Activated CD4-positive, alpha-beta T cell treated with anti-CD3 and anti-CD28 coated beads, Interleukin-2, amount 10 ng/mL, durations not matched to agents 7 days and 5 days (primary cell): Measurements from ENCODE around the gene SLC44A1. TPM values are rescaled to one million over a fixed set of nuclear protein-coding genes. Genes with fewer than 3 reads are reported as not detected.

Source experiments
- CTCF ChIA-PET: fragments of 350-600 bp; sonication (Branson Sonifier 250); formaldehyde crosslinking; loops from one replicate; lab custom pipeline; 2021; ENCODE audit warnings: antibody characterized with exemption; lab: Charles Lee
- POLR2A ChIA-PET: fragments of 350-600 bp; sonication (Branson Sonifier 250); formaldehyde crosslinking; loops from one replicate; lab custom pipeline; 2021; ENCODE audit warnings: antibody characterized with exemption; lab: Charles Lee
- DNase-seq: peaks from one replicate; pipeline ENCODE4 v3.0.0-alpha.2; 2020
- H3K27ac Mint-ChIP-seq: one replicate; pipeline ENCODE4 v1.8.0; 2021; ENCODE audit warnings: mild to moderate bottlenecking, moderate library complexity, mixed read lengths
- H3K27me3 Mint-ChIP-seq: one replicate; pipeline ENCODE4 v1.8.0; 2021; ENCODE audit warnings: mixed read lengths
- H3K36me3 Mint-ChIP-seq: one replicate; pipeline ENCODE4 v1.8.0; 2021; ENCODE audit warnings: low read depth, mixed read lengths
- H3K4me1 Mint-ChIP-seq: one replicate; pipeline ENCODE4 v1.8.0; 2021; ENCODE audit warnings: mixed read lengths
- H3K4me3 Mint-ChIP-seq: one replicate; pipeline ENCODE4 v1.8.0; 2021; ENCODE audit warnings: mild to moderate bottlenecking, moderate library complexity, mixed read lengths
- H3K9me3 Mint-ChIP-seq: one replicate; pipeline ENCODE4 v1.8.0; 2021; ENCODE audit warnings: mixed read lengths
- total RNA-seq, 2 experiments: library from RNA; stranded (reverse); gene quantifications; one replicate each; pipeline ENCODE4 v1.2.3, GENCODE V29; 2021

The SLC44A1 gene
- total RNA-seq, 2 experiments from 2014 or later: 19.6 to 21.8 TPM

DNA sequence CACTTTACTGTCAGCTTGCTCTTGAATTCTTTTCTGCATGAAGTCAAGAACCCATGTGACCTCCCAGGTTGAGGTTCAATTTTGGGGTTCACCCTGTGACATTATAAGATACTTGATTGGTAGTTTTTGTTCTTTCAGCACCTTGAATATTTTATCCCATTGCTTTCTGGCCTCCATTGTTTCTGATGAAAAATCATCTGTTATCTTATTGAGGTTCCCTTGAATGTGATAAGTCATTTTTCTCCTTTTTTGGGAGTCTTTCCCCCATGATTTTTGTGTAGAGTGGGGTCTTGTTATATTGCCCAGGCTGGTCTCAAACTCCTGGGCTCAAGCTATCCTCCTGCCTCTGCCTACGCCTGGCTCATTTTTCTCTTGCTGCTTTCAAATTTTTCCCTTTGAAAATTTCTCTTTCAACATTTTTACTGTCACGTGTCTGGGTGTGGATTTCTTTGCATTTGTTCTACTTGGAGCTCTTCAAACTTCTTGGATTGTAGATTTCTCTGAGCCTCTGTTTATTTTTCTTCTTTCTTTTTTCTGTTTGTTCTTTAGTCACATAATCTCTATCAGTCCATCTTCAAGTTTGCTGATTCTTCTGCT lies 20.8 kb upstream of the SLC44A1 start:
- CTCF ChIA-PET: no interaction called here
- Mint-ChIP-seq H3K4me1 (no peaks in the 10 kb centered on the region), H3K4me3 (no peak overlapping the region), H3K9me3 (peaks cover 22% of the 10 kb centered on the region), H3K36me3 (peaks cover 2% of the 10 kb centered on the region), H3K27me3 (peaks cover 9% of the 10 kb centered on the region), H3K27ac (no peak overlapping the region)
- no peak for DNase-seq
- POLR2A ChIA-PET: no interaction called here

GRCh38 chr9:105226055-105226454 lies 18.4 kb upstream of the SLC44A1 start:
- peaks cover 2% of the 10 kb centered on the region for H3K36me3 Mint-ChIP-seq
- no peak for DNase-seq
- H3K27me3 Mint-ChIP-seq: peaks cover 10% of the 10 kb centered on the region
- CTCF ChIA-PET: interaction anchor here (0.6 kb wide), 1 partner anchor 18 kb away, joined by 3 read pairs; the partner anchor contains the start of gene SLC44A1
- POLR2A ChIA-PET: no interaction called here
- no peaks in the 10 kb centered on the region for H3K4me1 Mint-ChIP-seq
- H3K27ac Mint-ChIP-seq: no peak overlapping the region
- peaks cover 22% of the 10 kb centered on the region for H3K9me3 Mint-ChIP-seq
- H3K4me3 Mint-ChIP-seq: no peak overlapping the region

DNA sequence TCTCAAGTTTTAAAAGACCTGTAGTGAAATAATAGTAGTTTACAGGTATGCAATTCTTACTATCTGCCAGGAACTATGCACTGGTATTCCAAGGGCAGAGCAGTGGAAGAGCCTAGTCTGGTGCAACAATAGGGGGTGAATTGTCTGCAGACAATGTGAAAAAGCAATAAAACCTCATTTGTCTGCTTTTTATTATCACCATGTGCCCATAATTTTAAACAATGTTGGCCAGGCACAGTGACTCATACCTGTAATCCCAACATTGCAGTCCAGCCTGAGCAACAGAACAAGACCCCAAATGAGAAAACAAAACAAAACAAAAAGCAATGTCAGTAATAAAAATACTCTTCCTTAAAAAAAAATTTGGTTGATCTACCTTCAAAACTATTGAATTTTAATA lies 12.2 kb upstream of the SLC44A1 start:
- ChIA-PET CTCF (no interaction called here), POLR2A (no interaction called here)
- Mint-ChIP-seq H3K4me1 (no peaks in the 10 kb centered on the region), H3K4me3 (no peak overlapping the region), H3K36me3 (no peaks in the 10 kb centered on the region), H3K27me3 (peaks cover 6% of the 10 kb centered on the region), H3K9me3 (no peaks in the 10 kb centered on the region), H3K27ac (no peak overlapping the region)
- no peak for DNase-seq

GRCh38 chr9:105233873-105234272 lies 10.6 kb upstream of the SLC44A1 start:
- ChIA-PET CTCF (no interaction called here), POLR2A (no interaction called here)
- Mint-ChIP-seq H3K27me3 (peaks cover 5% of the 10 kb centered on the region), H3K36me3 (no peaks in the 10 kb centered on the region), H3K27ac (no peak overlapping the region), H3K4me1 (no peaks in the 10 kb centered on the region), H3K9me3 (no peaks in the 10 kb centered on the region), H3K4me3 (no peak overlapping the region)
- no peak for DNase-seq

DNA sequence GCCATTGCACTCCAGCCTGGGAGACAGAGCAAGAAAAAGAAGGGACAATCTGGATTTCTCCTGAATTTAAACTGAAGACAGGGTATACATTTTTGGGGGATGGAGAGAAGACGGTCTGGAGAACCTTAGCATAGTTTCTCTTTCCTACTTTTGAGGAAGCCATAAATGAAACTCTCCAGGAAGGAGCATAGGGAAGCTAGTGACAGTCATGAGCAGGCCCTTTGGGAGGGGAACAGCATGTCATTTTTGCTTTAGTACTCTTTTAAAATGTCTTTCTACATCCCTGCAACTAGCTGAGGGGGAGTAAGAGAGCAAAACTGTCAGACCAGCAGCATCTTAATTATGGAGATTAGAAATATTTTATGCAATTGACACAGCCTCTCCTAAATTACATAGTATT lies 8.2 kb upstream of the SLC44A1 start:
- H3K27me3 Mint-ChIP-seq: peaks cover 23% of the 10 kb centered on the region
- H3K4me1 Mint-ChIP-seq: no peaks in the 10 kb centered on the region
- H3K9me3 Mint-ChIP-seq: no peaks in the 10 kb centered on the region
- POLR2A ChIA-PET: no interaction called here
- DNase-seq: no peak
- H3K27ac Mint-ChIP-seq: no peak overlapping the region
- no peaks in the 10 kb centered on the region for H3K36me3 Mint-ChIP-seq
- no peak overlapping the region for H3K4me3 Mint-ChIP-seq
- CTCF ChIA-PET: no interaction called here

GRCh38 chr9:105237246-105237645 lies 7.2 kb upstream of the SLC44A1 start:
- Mint-ChIP-seq H3K27me3 (peaks cover 32% of the 10 kb centered on the region), H3K9me3 (no peaks in the 10 kb centered on the region), H3K4me1 (no peaks in the 10 kb centered on the region), H3K27ac (no peak overlapping the region), H3K4me3 (no peak overlapping the region), H3K36me3 (no peaks in the 10 kb centered on the region)
- no peak for DNase-seq
- ChIA-PET CTCF (no interaction called here), POLR2A (no interaction called here)

GRCh38 chr9:105238302-105238701 lies 6.1 kb upstream of the SLC44A1 start:
- POLR2A ChIA-PET: no interaction called here
- CTCF ChIA-PET: interaction anchor here (0.7 kb wide), 1 partner anchor 1806 kb away, joined by 4 read pairs; no protein-coding TSS in a partner anchor
- Mint-ChIP-seq H3K4me3 (no peak overlapping the region), H3K27ac (no peak overlapping the region), H3K27me3 (peaks cover 42% of the 10 kb centered on the region), H3K4me1 (peaks cover 7% of the 10 kb centered on the region), H3K36me3 (no peaks in the 10 kb centered on the region), H3K9me3 (no peaks in the 10 kb centered on the region)
- no peak for DNase-seq

DNA sequence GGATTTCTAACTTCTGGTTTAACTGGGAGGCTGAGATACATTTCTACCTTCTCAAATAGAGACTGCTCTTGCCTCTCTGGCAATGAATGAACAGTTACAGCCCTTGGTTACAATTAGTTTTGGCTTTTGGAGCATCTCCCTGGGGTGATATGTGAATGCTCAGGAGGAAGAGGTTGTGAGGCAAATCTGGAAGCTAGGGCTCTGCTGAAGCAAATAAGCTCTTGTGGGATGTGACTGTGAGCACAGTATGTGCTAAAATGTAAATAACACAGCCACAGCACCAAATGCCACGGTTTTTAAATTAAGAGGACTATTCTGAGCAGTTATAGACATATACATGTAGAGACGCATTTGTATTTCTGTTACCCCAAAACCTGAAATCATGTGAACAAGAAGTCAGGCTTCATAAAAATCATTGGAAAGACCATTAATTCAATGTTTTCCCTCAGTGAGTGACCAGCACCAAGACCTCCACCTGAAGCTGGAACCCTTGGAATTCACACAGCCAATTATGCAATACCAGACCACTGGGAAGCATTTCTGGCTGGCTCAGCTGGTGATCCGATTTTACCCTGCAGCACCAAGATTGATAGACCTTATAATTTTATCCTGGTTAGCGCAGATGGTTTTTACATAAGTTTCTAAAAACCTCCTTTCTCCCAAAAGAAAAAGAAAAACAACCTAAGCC lies 3.0 kb upstream of the SLC44A1 start:
- H3K9me3 Mint-ChIP-seq: no peaks in the 10 kb centered on the region
- H3K4me3 Mint-ChIP-seq: no peak overlapping the region
- POLR2A ChIA-PET: no interaction called here
- H3K36me3 Mint-ChIP-seq: no peaks in the 10 kb centered on the region
- H3K27ac Mint-ChIP-seq: no peak overlapping the region
- CTCF ChIA-PET: interaction anchor here (0.6 to 1.1 kb wide), 4 partner anchors 11 to 115 kb away, joined by 3 to 4 read pairs (median 3); no protein-coding TSS in a partner anchor
- DNase-seq: no peak
- H3K4me1 Mint-ChIP-seq: peaks cover 28% of the 10 kb centered on the region
- peaks cover 53% of the 10 kb centered on the region for H3K27me3 Mint-ChIP-seq

- Mint-ChIP-seq H3K4me3 (no peak overlapping the region), H3K4me1 (peaks cover 28% of the 10 kb centered on the region), H3K9me3 (no peaks in the 10 kb centered on the region), H3K27me3 (peaks cover 56% of the 10 kb centered on the region), H3K27ac (no peak overlapping the region), H3K36me3 (no peaks in the 10 kb centered on the region)
- ChIA-PET CTCF (interaction anchor here (0.6 to 1.3 kb wide), 4 partner anchors 11 to 202 kb away, joined by 3 read pairs; no protein-coding TSS in a partner anchor), POLR2A (no interaction called here)
- DNase-seq: no peak
These were observed 2.4 kb upstream of the SLC44A1 start for GRCh38 chr9:105242062-105242461.

DNA sequence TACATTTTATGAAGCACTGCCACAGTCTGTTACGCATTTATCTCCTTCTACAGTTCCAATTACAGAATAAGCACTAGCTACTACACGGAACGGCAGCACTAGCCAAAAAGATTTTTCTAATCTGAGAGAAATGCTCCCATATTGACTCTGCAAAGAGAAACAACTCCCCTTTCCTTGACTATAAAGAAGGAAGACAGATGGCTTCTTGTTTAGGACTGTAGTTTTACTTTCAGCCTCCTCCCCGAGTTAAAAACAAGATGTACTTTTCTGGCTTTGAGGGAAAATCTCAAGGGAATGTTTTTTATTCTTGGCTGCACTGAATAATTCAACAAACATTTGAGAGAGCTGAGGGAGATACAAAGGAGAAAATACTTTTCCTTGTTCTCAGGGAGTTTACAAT lies 1.9 kb upstream of the SLC44A1 start:
- Mint-ChIP-seq H3K36me3 (no peaks in the 10 kb centered on the region), H3K27ac (no peak overlapping the region), H3K9me3 (no peaks in the 10 kb centered on the region), H3K4me1 (peaks cover 29% of the 10 kb centered on the region), H3K27me3 (peaks cover 60% of the 10 kb centered on the region), H3K4me3 (no peak overlapping the region)
- CTCF ChIA-PET: interaction anchor here (0.7 to 1.3 kb wide), 2 partner anchors 19 to 201 kb away, joined by 3 read pairs; no protein-coding TSS in a partner anchor
- POLR2A ChIA-PET: no interaction called here
- no peak for DNase-seq

- POLR2A ChIA-PET: no interaction called here
- no peak for DNase-seq
- no peak overlapping the region for H3K4me3 Mint-ChIP-seq
- peaks cover 30% of the 10 kb centered on the region for H3K4me1 Mint-ChIP-seq
- H3K27ac Mint-ChIP-seq: peak overlapping the region; percentile 87
- H3K36me3 Mint-ChIP-seq: no peaks in the 10 kb centered on the region
- H3K9me3 Mint-ChIP-seq: no peaks in the 10 kb centered on the region
- CTCF ChIA-PET: interaction anchor here (1.2 to 1.3 kb wide), 2 partner anchors 17 to 19 kb away, joined by 3 read pairs; no protein-coding TSS in a partner anchor
- peaks cover 64% of the 10 kb centered on the region for H3K27me3 Mint-ChIP-seq
These were observed 1.3 kb upstream of the SLC44A1 start for GRCh38 chr9:105243015-105243686.

GRCh38 chr9:105244734-105245028 lies 230 bp downstream of the SLC44A1 start:
- no peaks in the 10 kb centered on the region for H3K36me3 Mint-ChIP-seq
- DNase-seq: no peak
- peak overlapping the region; percentile 83 for H3K27ac Mint-ChIP-seq
- CTCF ChIA-PET: interaction anchor here (0.7 to 2.0 kb wide), 10 partner anchors 9 to 323 kb away, joined by 3 to 8 read pairs (median 3); no protein-coding TSS in a partner anchor
- H3K27me3 Mint-ChIP-seq: peaks cover 58% of the 10 kb centered on the region
- H3K4me3 Mint-ChIP-seq: peak overlapping the region; percentile 84
- peaks cover 30% of the 10 kb centered on the region for H3K4me1 Mint-ChIP-seq
- H3K9me3 Mint-ChIP-seq: no peaks in the 10 kb centered on the region
- POLR2A ChIA-PET: no interaction called here
